ENCODE measurements around the gene DYNLT3.

DNA sequence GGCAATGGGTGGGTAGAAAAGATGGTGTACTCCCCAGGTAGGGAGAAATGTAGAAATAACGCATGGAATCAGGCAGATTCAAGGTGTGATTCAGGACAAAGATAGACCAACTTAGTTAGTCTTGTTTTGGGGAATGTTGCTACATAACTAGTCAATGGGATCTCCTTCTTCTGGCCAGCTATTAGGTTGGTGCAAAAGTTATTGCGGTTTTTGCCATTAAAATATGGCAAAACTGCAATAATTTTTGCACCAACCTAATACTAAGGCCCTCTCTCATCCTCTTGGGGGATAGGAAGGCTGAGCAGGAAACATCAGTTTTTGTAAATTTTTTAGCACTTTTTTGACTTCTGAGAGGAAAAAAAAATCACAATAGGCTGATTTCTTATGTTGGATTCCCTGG, 44.3 kb downstream of the DYNLT3 start:
- TF ChIP-seq, protein P1, sequence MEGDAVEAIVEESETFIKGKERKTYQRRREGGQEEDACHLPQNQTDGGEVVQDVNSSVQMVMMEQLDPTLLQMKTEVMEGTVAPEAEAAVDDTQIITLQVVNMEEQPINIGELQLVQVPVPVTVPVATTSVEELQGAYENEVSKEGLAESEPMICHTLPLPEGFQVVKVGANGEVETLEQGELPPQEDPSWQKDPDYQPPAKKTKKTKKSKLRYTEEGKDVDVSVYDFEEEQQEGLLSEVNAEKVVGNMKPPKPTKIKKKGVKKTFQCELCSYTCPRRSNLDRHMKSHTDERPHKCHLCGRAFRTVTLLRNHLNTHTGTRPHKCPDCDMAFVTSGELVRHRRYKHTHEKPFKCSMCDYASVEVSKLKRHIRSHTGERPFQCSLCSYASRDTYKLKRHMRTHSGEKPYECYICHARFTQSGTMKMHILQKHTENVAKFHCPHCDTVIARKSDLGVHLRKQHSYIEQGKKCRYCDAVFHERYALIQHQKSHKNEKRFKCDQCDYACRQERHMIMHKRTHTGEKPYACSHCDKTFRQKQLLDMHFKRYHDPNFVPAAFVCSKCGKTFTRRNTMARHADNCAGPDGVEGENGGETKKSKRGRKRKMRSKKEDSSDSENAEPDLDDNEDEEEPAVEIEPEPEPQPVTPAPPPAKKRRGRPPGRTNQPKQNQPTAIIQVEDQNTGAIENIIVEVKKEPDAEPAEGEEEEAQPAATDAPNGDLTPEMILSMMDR (IDR thresholded peaks at IDR 0.05): no peak
- TF ChIP-seq POLR2A (IDR thresholded peaks at IDR 0.05) (no peak), POLR2AphosphoS5 (IDR thresholded peaks at IDR 0.05) (no peak)

Data from breast epithelium (tissue), 3 donors.